Uterus (tissue), 2 donors: ENCODE results near the gene UPF3B.

Source experiments
- POLR2A ChIP-seq, 2 donors: fragments of 450-650 bp; IDR thresholded peaks; one replicate each; pipeline ENCODE4 v1.6.1; 2016; ENCODE audit warnings: antibody characterized with exemption in 2 of 2, mild to moderate bottlenecking in 1 of 2, moderate library complexity in 1 of 2
- TF ChIP-seq, protein P1 (sequence below), 4 experiments: fragments of 200-600 bp in 2 of 4; fragments of 450-650 bp in 2 of 4; sonication (generic) in 2 of 4; IDR thresholded peaks; one replicate each; pipeline ENCODE4 v1.5.1; 2016 to 2019; ENCODE audit warnings: antibody characterized with exemption in 4 of 4, mild to moderate bottlenecking in 2 of 4, moderate library complexity in 1 of 4

DNA sequence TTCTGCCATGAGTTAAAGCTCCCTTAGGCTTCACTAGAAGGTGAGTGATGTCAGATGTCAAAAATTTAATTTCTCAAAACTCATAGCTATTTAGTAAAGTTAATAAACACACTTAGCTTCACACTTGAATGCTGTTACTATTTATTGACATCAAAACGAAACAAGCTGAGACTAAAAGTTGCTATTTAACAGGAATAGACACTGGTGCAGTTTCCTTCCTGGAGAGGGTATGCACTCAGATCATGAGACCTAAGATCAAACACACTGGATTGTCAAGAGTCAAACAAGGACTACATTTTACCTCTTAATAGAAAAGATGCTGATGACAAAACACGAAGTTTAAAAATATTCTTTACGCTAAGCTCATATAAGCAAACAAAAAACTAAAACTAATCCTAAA lies 18.9 kb downstream of the UPF3B start:
- TF ChIP-seq, protein P1, sequence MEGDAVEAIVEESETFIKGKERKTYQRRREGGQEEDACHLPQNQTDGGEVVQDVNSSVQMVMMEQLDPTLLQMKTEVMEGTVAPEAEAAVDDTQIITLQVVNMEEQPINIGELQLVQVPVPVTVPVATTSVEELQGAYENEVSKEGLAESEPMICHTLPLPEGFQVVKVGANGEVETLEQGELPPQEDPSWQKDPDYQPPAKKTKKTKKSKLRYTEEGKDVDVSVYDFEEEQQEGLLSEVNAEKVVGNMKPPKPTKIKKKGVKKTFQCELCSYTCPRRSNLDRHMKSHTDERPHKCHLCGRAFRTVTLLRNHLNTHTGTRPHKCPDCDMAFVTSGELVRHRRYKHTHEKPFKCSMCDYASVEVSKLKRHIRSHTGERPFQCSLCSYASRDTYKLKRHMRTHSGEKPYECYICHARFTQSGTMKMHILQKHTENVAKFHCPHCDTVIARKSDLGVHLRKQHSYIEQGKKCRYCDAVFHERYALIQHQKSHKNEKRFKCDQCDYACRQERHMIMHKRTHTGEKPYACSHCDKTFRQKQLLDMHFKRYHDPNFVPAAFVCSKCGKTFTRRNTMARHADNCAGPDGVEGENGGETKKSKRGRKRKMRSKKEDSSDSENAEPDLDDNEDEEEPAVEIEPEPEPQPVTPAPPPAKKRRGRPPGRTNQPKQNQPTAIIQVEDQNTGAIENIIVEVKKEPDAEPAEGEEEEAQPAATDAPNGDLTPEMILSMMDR (IDR thresholded peaks at IDR 0.05) = no peak
- TF ChIP-seq POLR2A (IDR thresholded peaks at IDR 0.05) = no peak
